ENCODE measurements around the gene CAPN13.

DNA sequence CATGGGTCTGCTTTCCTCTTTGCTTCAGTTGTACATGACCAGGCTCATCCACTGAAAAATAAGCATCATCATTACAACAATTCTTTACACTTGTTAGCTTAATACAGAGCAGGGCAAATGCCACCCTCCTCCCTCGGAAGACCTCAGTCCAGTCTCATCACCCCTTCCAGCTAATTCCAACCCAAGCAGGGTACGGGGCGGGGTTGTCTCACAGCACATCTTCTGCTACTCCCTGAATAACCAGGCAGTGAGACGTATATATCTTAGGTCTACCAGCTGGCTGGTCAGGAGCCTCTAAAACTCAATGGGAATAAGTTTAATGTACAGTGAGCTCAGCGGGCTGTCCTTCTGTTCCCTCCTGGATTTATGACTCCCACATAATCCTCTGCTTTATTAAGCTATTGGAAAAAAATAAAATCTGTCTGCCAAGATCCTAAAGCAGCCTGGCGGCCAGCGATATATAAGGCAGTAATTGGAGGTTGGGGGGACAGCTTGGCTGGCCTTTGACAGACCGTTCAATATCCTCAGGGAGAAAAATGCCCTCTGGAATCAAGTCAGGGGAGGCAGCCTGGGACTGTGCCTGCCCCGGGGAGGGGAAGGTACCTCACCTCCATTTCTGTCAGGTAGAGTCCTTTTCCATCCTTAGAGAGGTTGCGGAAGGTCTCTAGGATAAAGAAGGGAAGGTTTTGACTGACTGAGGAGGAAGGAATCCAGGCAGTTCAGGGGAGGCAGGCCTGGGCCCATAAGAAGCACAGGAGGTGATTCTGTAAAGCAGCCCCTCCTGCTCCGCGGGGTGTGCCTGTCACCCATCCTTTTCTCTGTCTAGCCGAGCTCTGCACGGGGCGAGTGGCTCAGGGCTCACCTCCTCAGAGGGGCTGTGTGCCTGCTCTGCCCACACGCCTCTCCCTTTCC, 76.3 kb downstream of the CAPN13 start:
- TF ChIP-seq POLR2AphosphoS5 (IDR thresholded peaks at IDR 0.05; ENCODE audit: low read depth, low read length) (no peak), TAF1 (IDR thresholded peaks at IDR 0.05; ENCODE audit: borderline replicate concordance, insufficient read depth, low read length) (no peak), SIN3A (IDR thresholded peaks at IDR 0.05; ENCODE audit: borderline replicate concordance, insufficient read depth, low read length) (no peak), FOXP2 (optimal IDR thresholded peaks at IDR 0.05; ENCODE audit: borderline replicate concordance, extremely low read depth, extremely low read length, insufficient read depth) (no peak)
- TF ChIP-seq, protein P1, sequence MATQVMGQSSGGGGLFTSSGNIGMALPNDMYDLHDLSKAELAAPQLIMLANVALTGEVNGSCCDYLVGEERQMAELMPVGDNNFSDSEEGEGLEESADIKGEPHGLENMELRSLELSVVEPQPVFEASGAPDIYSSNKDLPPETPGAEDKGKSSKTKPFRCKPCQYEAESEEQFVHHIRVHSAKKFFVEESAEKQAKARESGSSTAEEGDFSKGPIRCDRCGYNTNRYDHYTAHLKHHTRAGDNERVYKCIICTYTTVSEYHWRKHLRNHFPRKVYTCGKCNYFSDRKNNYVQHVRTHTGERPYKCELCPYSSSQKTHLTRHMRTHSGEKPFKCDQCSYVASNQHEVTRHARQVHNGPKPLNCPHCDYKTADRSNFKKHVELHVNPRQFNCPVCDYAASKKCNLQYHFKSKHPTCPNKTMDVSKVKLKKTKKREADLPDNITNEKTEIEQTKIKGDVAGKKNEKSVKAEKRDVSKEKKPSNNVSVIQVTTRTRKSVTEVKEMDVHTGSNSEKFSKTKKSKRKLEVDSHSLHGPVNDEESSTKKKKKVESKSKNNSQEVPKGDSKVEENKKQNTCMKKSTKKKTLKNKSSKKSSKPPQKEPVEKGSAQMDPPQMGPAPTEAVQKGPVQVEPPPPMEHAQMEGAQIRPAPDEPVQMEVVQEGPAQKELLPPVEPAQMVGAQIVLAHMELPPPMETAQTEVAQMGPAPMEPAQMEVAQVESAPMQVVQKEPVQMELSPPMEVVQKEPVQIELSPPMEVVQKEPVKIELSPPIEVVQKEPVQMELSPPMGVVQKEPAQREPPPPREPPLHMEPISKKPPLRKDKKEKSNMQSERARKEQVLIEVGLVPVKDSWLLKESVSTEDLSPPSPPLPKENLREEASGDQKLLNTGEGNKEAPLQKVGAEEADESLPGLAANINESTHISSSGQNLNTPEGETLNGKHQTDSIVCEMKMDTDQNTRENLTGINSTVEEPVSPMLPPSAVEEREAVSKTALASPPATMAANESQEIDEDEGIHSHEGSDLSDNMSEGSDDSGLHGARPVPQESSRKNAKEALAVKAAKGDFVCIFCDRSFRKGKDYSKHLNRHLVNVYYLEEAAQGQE (IDR thresholded peaks at IDR 0.05; ENCODE audit: insufficient read depth in 1 of 2, low read depth in 2 of 2, low read length in 2 of 2): no peak

Data from PFSK-1 (cell line).